GM19099 (cell line): ENCODE measurements around the gene UBE2J1.

Experiments used
- POLR2A ChIP-seq: IDR thresholded peaks from 3 replicates; pipeline ENCODE4 v1.6.1; 2011; ENCODE audit warnings: low read depth; ENCODE audit not compliant: insufficient read length; ENCODE audit errors: extremely low read depth

The UBE2J1 gene

GRCh38 chr6:89350281-89350966 is 2.1 kb downstream of the UBE2J1 start:
- TF ChIP-seq POLR2A: peak; percentile 32

GRCh38 chr6:89348372-89348771 is 4.2 kb downstream of the UBE2J1 start:
- TF ChIP-seq POLR2A: no peak

DNA sequence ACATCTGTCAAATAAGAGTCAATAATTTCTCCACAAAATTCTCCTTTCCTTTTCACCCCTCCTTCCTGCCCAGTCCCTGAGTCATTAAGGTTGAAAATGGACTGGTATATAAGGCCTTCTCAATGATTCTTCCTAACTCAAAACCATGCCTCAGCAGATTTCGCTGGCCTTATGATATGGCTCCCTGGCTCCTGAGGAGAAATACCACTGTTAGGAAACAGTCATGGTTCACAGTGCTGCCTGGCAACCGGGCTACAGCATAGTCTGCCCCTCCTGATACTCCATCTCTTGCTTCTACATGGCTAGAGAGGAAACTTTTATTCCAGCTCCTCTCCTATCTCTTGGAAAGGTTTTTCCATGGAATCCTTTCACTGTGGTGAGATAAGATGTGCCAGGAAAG is 4.7 kb downstream of the UBE2J1 start:
- no peak for TF ChIP-seq POLR2A

DNA sequence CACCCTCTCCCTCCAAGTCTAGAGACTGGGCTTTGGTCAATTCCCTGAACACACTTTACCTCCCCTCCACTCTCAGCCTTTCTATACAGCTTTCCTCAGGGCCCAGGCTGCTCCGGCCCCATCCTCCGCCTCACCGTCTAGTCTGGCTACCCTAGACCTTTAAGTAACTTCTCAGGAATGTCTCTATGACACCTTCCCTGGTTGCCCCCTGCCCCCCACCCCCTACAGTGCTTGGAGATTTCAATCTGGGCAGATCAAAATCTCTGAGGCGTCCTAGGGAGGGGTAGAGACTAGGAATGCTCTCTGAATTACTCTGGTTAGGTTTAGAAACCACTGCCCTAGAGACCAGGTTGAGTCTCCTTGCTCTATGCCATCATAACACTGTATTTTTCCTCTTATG is 6.1 kb downstream of the UBE2J1 start:
- TF ChIP-seq POLR2A: no peak

- TF ChIP-seq POLR2A: no peak
Observed at GRCh38 chr6:89339565-89339964, 13.0 kb downstream of the UBE2J1 start.

DNA sequence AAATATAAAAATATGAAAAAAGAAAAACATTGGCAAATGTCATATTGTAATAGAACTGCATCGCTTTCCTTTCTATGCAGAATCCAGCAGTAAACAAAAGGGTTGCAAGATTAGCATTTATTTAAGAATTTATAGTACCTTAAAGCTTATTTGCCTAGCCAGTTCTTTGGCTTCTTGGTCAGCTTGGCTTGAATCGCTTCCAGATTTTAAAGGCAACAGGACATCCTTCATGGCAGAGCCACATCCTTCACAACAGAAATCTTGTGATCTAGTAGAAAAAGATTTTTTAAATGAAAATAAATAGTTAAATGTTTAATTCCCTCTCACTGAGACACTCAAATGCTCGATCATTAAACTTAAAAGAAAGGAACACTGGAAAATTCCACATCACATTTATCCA is 17.4 kb downstream of the UBE2J1 start:
- no peak for TF ChIP-seq POLR2A

DNA sequence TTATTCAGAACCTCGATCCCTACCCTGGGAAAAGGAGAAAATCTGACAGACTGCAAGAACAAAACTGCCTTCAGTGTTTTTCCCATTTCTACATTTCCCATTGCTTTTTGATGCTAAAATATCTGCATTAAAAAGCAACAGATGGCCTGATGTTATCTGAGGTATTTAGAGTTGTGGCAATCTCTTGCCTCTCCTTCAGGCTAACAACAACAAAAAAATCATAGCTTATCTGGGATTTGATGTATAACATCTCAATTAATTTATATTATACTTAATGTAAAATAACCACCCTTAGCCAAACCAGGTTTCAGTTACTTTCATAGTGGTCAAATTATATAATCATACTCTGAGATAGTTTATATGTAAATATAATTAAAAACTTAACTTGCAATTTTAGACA is 21.6 kb downstream of the UBE2J1 start:
- TF ChIP-seq POLR2A: no peak

DNA sequence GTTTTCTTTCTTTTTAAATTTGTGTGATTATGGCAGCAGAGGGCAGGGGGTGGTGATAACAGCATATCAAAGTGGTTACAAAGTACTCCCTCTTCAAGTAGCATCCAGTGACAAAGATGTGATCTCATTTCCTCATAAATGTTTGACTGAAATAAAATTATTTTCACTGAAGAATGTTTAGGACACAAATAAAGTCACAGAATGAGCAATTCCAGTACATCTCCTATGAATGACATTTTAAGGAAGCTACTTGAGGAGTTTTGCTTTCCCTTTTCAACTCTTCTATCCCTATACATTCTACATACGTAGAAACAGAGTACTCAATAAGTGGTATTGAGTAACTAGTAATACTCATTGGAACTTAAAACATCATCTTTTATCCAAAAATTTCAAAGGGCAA is 23.5 kb downstream of the UBE2J1 start:
- TF ChIP-seq POLR2A: no peak

- TF ChIP-seq POLR2A: no peak
Observed at GRCh38 chr6:89324304-89324703, 28.2 kb downstream of the UBE2J1 start.

GRCh38 chr6:89323511-89323971 is 29.0 kb downstream of the UBE2J1 start:
- TF ChIP-seq POLR2A: no peak

DNA sequence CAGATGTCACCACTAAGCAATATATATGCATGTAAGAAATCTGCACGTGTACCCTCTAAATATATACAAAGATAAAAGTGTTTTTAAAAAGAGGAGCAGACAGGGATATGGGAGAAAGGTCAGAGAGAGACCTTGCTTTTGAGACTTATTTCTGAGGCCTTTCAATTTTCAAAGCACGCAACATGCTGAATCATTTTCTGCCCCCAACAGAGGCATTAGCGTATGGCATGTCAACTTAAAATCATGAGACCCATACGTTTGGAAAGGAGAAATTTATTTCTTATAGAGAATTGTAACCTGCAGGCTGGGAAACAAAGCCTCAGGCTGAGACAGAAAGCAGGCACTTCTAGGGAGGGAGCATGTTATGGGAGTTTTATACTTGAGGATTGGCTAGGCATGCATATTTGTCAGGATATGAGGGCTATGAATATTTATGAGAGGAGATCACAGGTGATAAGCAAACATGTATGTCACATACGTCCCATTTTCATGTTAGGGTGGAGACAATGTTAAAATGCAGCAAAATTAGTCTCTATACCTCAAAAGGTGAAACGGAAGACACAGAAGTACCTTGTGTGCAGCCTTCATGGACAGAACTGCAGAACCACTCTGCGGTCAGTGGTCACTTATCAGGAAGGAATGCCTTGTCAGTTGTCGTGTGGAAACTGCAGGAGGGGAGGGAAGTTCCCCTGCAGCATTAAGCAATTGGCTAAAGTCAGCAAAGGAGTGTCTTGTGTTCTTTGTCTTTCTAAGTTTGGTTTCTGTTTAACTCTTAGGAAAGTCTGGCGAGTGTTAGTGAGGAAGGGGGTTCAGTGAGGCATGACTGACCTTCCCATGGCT is 31.2 kb downstream of the UBE2J1 start:
- TF ChIP-seq POLR2A: no peak

DNA sequence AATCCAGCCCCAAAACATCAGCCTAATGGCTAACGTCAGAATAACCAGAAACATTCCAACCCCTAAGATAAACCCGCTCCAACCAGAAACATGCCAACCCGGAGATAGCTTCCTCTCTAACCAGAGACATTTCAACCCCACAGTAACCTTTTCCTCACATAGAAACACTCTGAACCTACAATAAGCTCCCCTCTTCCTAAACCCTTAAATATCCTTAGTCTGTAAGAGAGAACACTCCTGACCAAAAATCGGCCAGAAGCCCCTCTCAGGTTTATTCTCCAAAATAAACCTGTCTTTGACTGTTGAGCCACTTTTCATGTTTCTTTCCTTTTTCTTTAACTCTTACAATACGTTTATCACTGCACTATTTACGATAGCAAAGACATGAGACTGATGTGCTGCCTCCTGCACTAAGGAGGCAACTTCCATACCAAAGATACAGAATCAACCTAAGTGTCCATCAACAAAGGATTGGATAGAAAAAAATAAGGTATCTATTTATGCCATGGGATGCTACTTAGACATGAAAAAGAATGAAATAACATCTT is 32.4 kb downstream of the UBE2J1 start:
- no peak for TF ChIP-seq POLR2A

DNA sequence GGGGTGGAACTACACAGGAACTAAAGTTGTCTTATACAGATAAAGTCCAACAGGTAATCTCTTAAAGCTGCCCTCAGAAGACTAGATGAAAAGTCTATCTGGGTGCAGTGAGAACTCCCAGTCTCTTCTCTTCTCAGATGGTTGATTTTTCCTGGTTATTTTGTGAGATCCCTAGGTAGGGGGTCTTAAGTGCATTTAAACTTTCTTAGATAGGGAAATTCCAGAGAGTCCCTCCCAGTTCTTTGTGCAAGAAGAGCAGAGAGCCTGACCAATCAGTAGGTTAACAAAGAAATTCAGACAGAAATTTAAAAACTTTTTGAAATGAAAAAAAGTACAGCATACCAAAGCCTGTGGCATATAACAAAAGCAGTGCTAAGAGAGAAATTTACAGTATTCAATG is 35.5 kb downstream of the UBE2J1 start:
- no peak for TF ChIP-seq POLR2A

DNA sequence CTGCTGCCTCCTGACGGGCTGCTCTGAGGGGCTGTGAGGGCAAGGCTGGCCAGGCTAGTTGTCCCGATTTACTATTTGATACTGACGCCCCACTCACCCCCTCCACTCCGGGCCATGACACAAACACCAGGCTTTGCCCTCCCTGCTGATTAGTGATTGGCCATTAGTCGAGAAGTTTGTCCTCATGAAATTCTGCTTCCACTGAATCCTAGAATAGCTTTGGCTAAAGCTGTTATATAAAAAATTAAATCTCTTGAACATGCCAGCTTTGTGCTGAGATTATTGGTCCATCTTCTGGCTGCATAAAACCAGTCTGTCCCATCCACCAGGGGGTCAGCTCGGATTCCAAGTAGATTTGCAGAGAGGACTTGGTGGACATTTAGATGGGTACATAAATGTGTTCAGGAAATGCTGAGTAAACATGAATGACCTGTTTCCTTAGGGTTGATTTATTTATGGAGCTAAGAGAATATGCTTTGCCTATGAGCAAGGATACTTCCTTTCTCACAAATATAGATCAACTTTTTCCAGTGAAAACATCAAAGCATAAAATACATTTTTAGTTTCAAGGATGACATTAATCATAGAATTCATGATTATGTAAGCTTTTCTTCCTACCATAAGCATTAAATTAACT is 37.2 kb downstream of the UBE2J1 start, which contains the start of gene GABRR2:
Gene GABRR2 (minus strand): TSS at position 51 of the 637 bp plus-strand sequence. CDS start 134 bp downstream, outside the sequence.
- TF ChIP-seq POLR2A: no peak

DNA sequence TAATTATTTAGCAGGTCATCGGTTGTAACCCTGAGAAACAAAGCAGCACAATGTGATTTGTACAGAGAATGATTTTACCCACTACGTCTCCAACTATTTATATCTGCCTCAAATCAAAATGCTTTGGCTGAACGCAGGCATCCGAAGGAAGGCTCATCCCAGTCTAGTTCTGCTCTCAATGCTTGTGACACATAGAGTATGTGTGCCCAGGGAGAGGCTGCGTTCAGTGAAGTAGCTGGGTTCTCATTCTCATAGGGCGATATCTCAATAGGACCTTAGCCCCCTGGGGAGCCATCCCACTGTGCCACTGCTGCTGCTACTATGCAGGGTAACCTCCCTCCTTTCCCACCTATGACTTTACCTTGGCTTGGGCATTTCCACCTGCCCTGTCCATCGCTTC is 37.8 kb downstream of the UBE2J1 start:
- no peak for TF ChIP-seq POLR2A
